SK-N-SH (cell line): Measurements from ENCODE around the gene SEBOX. TPM values are rescaled to one million over a fixed set of nuclear protein-coding genes. Genes with fewer than 3 reads are reported as not detected.
A peak's percentile ranks its signal among the peaks of the same experiment; 100 is the strongest.
"Not testable (repeated sequence)": the region's sequence is repeated elsewhere in the genome, so short reads cannot be mapped to it uniquely, and the experiment has no call there.

ENCODE experiments used
- CTCF ChIA-PET: fragments of 300-600, 350-600 bp; formaldehyde crosslinking; extraction: SDS; loops from one replicate; lab custom pipeline; 2021; lab: Yijun Ruan, JAX
- POLR2A ChIA-PET: fragments of 350-600 bp; sonication (Branson Sonifier 250); formaldehyde crosslinking; extraction: SDS; loops from one replicate; lab custom pipeline; 2020; ENCODE audit warnings: antibody characterized with exemption, inconsistent platforms; lab: Yijun Ruan, JAX
- DNase-seq: peaks from one replicate; pipeline ENCODE4 v3.0.0; 2012
- H2AFZ ChIP-seq: fragments of 200-600 bp; sonication (generic); 2 replicates; pipeline ENCODE4 v1.8.1; 2016; ENCODE audit warnings: antibody characterized with exemption, mild to moderate bottlenecking, low read depth
- H3F3A ChIP-seq: fragments of 200-600 bp; sonication (generic); replicated peaks from 2 replicates; pipeline ENCODE3; 2016; ENCODE audit warnings: antibody characterized with exemption, mild to moderate bottlenecking; ENCODE audit not compliant: insufficient read depth
- H3K27ac ChIP-seq, 2 experiments: fragments of 200-500 bp in 1 of 2; fragments of 200-600 bp in 1 of 2; sonication (Bioruptor generic) in 1 of 2; sonication (generic), shearing (Covaris generic) in 1 of 2; 2 replicates each; pipeline versions ENCODE4 v1.5.1 to v1.6.1; 2014 to 2016; ENCODE audit warnings: low read depth in 2 of 2, inconsistent platforms in 1 of 2, low read length in 1 of 2, mild to moderate bottlenecking in 1 of 2, mixed read lengths in 1 of 2
- H3K27me3 ChIP-seq: fragments of 200-600 bp; sonication (generic), shearing (Covaris generic); 2 replicates; pipeline ENCODE4 v1.6.1; 2016; ENCODE audit warnings: mixed run types; ENCODE audit not compliant: insufficient read depth
- H3K36me3 ChIP-seq, 2 experiments: fragments of 200-500 bp in 1 of 2; fragments of 200-600 bp in 1 of 2; sonication (Bioruptor generic) in 1 of 2; sonication (generic) in 1 of 2; replicated peaks in 1 of 2; 2 replicates each; pipeline versions ENCODE3 to v1.5.1; 2014 to 2016; ENCODE audit warnings: low read length in 1 of 2, mild to moderate bottlenecking in 1 of 2; ENCODE audit not compliant: insufficient read depth in 2 of 2, control insufficient read depth in 1 of 2
- H3K4me1 ChIP-seq, 2 experiments: fragments of 200-500 bp in 1 of 2; fragments of 200-600 bp in 1 of 2; sonication (Bioruptor generic) in 1 of 2; sonication (generic), shearing (Covaris generic) in 1 of 2; 2 replicates each; pipeline versions ENCODE4 v1.5.1 to v1.6.1; 2014 to 2016; ENCODE audit warnings: low read depth in 1 of 2, low read length in 1 of 2, mixed run types in 1 of 2; ENCODE audit not compliant: insufficient read depth in 2 of 2, control insufficient read depth in 1 of 2
- H3K4me2 ChIP-seq: fragments of 200-600 bp; sonication (generic), shearing (Covaris generic); 2 replicates; pipeline ENCODE4 v1.6.1; 2017; ENCODE audit warnings: mixed run types
- H3K4me3 ChIP-seq, 2 experiments: fragments of 200-500 bp in 1 of 2; fragments of 200-600 bp in 1 of 2; sonication (Bioruptor generic) in 1 of 2; sonication (generic), shearing (Covaris generic) in 1 of 2; 2 replicates each; pipeline versions ENCODE4 v1.5.1 to v1.8.1; 2014 to 2016; ENCODE audit warnings: low read depth in 2 of 2, inconsistent platforms in 1 of 2, low read length in 1 of 2, mild to moderate bottlenecking in 1 of 2, mixed read lengths in 1 of 2, moderate library complexity in 1 of 2
- H3K79me2 ChIP-seq: fragments of 200-600 bp; sonication (generic); 2 replicates; pipeline ENCODE4 v1.8.1; 2017; ENCODE audit warnings: mild to moderate bottlenecking; ENCODE audit not compliant: insufficient read depth
- H3K9ac ChIP-seq: fragments of 200-600 bp; sonication (generic); 2 replicates; pipeline ENCODE4 v1.6.1; 2017; ENCODE audit warnings: mixed run types
- H3K9me2 ChIP-seq: fragments of 200-600 bp; sonication (generic); 2 replicates; pipeline ENCODE4 v1.6.1; 2017; ENCODE audit warnings: mixed run types
- H3K9me3 ChIP-seq: fragments of 200-600 bp; sonication (generic); 2 replicates; pipeline ENCODE4 v1.6.1; 2017; ENCODE audit warnings: mixed run types, mild to moderate bottlenecking, moderate library complexity
- H4K20me1 ChIP-seq: fragments of 200-600 bp; sonication (generic); 2 replicates; pipeline ENCODE4 v1.6.1; 2017; ENCODE audit warnings: mild to moderate bottlenecking, mixed run types; ENCODE audit not compliant: insufficient read depth
- FOSL2 ChIP-seq: IDR thresholded peaks from 2 replicates; pipeline ENCODE4 v1.4.0; 2012; ENCODE audit warnings: low read depth, mild to moderate bottlenecking, moderate library complexity, borderline replicate concordance
- JUND ChIP-seq: IDR thresholded peaks from 2 replicates; pipeline ENCODE4 v1.4.0; 2012
- MEF2A ChIP-seq: IDR thresholded peaks from 2 replicates; pipeline ENCODE4 v1.4.0; 2012; ENCODE audit warnings: low read depth, borderline replicate concordance
- POLR2AphosphoS5 ChIP-seq: IDR thresholded peaks from 2 replicates; pipeline ENCODE4 v1.6.1; 2012; ENCODE audit warnings: low read depth, low read length
- RFX5 ChIP-seq: IDR thresholded peaks from 2 replicates; pipeline ENCODE4 v1.6.1; 2012; ENCODE audit warnings: mild to moderate bottlenecking, improper control_type of control experiment, low read length
- RXRA ChIP-seq: IDR thresholded peaks from 2 replicates; pipeline ENCODE4 v1.4.0; 2012; ENCODE audit warnings: low read depth, mild to moderate bottlenecking, borderline replicate concordance
- SIN3A ChIP-seq: IDR thresholded peaks from 2 replicates; pipeline ENCODE4 v1.6.1; 2012; ENCODE audit warnings: low read depth, mild to moderate bottlenecking, low read length, moderate library complexity, borderline replicate concordance
- TAF1 ChIP-seq: IDR thresholded peaks from 2 replicates; pipeline ENCODE4 v1.6.1; 2012; ENCODE audit warnings: low read depth, mild to moderate bottlenecking, low read length, moderate library complexity, borderline replicate concordance
- WGBS: methylation state at CpG from one replicate; pipeline ENCODE4 v1.1.6; 2017; ENCODE audit warnings: low lambda C conversion rate; 5-methylcytosine and 5-hydroxymethylcytosine counted together
- polyA plus RNA-seq, 3 experiments: library from polyadenylated mRNA; depleted of rRNA; stranded (reverse); fragments of >200 nt; gene quantifications; 2 replicates each; pipeline ENCODE4 v1.2.3, GENCODE V29; 2012
- TF ChIP-seq, protein P1 (sequence below): fragments of 150-350 bp; IDR thresholded peaks from 2 replicates; pipeline ENCODE4 v1.6.1; 2017; ENCODE audit warnings: antibody characterized with exemption, low read length, low read depth, borderline replicate concordance
- TF ChIP-seq, protein P2 (sequence below): IDR thresholded peaks from 2 replicates; pipeline ENCODE4 v1.6.1; 2012; ENCODE audit warnings: mild to moderate bottlenecking, low read depth, low read length, moderate library complexity
- TF ChIP-seq, protein P3 (sequence below): IDR thresholded peaks from 2 replicates; pipeline ENCODE4 v1.4.0; 2012; ENCODE audit warnings: low read depth

The SEBOX gene
- polyA plus RNA-seq, 1 of the 3 experiments (the other 2 are of a cell fraction), result not detected

DNA sequence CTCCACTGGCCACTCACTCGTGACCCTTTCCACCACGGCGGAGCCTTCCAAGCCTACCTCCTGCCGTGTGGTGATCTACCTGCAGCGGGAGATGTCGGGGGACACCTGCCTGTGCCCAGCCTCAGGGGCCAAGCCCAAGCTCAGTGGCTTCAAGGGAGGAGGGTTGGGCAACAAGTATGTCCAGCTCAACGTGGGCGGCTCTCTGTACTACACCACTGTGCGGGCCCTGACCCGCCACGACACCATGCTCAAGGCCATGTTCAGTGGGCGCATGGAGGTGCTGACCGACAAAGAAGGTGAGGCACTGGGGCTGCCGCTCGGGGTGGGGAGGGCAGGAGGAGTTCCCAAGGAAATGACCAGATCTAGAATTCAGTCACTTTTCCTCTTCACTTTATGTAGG, 25.6 kb downstream of the SEBOX start:
- TF ChIP-seq, protein P1, sequence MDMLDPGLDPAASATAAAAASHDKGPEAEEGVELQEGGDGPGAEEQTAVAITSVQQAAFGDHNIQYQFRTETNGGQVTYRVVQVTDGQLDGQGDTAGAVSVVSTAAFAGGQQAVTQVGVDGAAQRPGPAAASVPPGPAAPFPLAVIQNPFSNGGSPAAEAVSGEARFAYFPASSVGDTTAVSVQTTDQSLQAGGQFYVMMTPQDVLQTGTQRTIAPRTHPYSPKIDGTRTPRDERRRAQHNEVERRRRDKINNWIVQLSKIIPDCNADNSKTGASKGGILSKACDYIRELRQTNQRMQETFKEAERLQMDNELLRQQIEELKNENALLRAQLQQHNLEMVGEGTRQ, result no peak
- TF ChIP-seq SIN3A, result no peak
- no peak for TF ChIP-seq FOSL2
- TF ChIP-seq, protein P2, sequence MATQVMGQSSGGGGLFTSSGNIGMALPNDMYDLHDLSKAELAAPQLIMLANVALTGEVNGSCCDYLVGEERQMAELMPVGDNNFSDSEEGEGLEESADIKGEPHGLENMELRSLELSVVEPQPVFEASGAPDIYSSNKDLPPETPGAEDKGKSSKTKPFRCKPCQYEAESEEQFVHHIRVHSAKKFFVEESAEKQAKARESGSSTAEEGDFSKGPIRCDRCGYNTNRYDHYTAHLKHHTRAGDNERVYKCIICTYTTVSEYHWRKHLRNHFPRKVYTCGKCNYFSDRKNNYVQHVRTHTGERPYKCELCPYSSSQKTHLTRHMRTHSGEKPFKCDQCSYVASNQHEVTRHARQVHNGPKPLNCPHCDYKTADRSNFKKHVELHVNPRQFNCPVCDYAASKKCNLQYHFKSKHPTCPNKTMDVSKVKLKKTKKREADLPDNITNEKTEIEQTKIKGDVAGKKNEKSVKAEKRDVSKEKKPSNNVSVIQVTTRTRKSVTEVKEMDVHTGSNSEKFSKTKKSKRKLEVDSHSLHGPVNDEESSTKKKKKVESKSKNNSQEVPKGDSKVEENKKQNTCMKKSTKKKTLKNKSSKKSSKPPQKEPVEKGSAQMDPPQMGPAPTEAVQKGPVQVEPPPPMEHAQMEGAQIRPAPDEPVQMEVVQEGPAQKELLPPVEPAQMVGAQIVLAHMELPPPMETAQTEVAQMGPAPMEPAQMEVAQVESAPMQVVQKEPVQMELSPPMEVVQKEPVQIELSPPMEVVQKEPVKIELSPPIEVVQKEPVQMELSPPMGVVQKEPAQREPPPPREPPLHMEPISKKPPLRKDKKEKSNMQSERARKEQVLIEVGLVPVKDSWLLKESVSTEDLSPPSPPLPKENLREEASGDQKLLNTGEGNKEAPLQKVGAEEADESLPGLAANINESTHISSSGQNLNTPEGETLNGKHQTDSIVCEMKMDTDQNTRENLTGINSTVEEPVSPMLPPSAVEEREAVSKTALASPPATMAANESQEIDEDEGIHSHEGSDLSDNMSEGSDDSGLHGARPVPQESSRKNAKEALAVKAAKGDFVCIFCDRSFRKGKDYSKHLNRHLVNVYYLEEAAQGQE, result no peak
- TF ChIP-seq, protein P3, sequence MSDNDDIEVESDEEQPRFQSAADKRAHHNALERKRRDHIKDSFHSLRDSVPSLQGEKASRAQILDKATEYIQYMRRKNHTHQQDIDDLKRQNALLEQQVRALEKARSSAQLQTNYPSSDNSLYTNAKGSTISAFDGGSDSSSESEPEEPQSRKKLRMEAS, result no peak
- TF ChIP-seq MEF2A, result no peak
- no peak for TF ChIP-seq POLR2AphosphoS5
- TF ChIP-seq RXRA, result no peak
- TF ChIP-seq TAF1, result no peak
- TF ChIP-seq RFX5, result no peak
- TF ChIP-seq JUND, result no peak
- TF ChIP-seq, all 33 proteins: peak for 0
- H4K20me1 ChIP-seq, result peaks cover 27% of the 10 kb centered on the region; the same call in 1 of the 2 replicates
- no peaks in the 10 kb centered on the region for H3K9me3 ChIP-seq
- H3K4me1 ChIP-seq, result peaks cover 1 to 14% of the 10 kb centered on the region in 2 experiments; a peak in 2 of 4 replicates
- no peaks in the 10 kb centered on the region for H3K9me2 ChIP-seq
- ChIA-PET POLR2A (no interaction called here), CTCF (interaction anchor here (0.6 kb wide), 1 partner anchor 12 kb away, joined by 3 read pairs; no protein-coding TSS in a partner anchor)
- DNase-seq, result no peak
- no peaks in the 10 kb centered on the region for H3K27me3 ChIP-seq
- H3K27ac ChIP-seq, result no peak overlapping the region
- no peak overlapping the region for H3K9ac ChIP-seq
- H3K36me3 ChIP-seq, result peaks cover 42 to 50% of the 10 kb centered on the region in 2 experiments
- H2AFZ ChIP-seq, result no peak overlapping the region
- H3K4me2 ChIP-seq, result no peak overlapping the region
- peaks cover 19% of the 10 kb centered on the region for H3F3A ChIP-seq
- WGBS, result 91% methylated on average over 12 of the region's 15 CpGs
- H3K79me2 ChIP-seq, result peaks cover 63% of the 10 kb centered on the region
- no peak overlapping the region for H3K4me3 ChIP-seq

DNA sequence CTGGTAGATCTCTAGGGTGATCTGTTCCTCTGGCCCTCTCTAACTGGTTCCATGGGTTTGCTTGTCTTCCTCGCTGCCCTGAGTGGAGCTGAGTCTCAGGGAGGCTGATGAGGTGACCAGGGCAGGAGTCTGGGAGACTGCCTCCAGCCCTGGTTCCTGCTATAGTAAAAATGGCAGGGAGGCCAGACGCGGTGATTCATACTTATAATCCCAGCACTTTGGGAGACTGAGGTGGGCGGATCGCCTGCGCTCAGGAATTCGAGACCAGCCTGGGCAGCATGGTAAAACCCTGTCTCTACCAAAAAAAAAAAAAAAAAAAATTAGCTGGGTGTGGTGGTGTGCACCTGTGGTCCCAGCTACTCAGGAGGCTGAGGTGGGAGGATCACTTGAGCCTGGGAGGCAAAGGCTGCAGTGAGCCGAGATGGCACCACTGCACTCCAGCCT, 26.2 kb downstream of the SEBOX start:
- peaks cover 70% of the 10 kb centered on the region for H3K79me2 ChIP-seq
- not testable (repeated sequence) for H3K4me3 ChIP-seq

More for the DNA sequence above, 26.2 kb downstream of the SEBOX start:
- Histone ChIP-seq H3K4me1 (peaks cover 7 to 21% of the 10 kb centered on the region in 2 experiments; a peak in 3 of 4 replicates), H3K4me2 (peak overlapping the region; percentile 82; the same call in 1 of the 2 replicates), H3K9ac (peak overlapping the region; percentile 29; the same call in 1 of the 2 replicates), H3F3A (peaks cover 19% of the 10 kb centered on the region), H3K27ac (peak overlapping the region in 1 of 2 experiments; percentile 89; a peak in 2 of 4 replicates), H4K20me1 (peaks cover 30% of the 10 kb centered on the region; the same call in 1 of the 2 replicates), H3K36me3 (peaks cover 37 to 43% of the 10 kb centered on the region in 2 experiments)
- WGBS, result 93% methylated on average over 8 of the region's 8 CpGs
- ChIA-PET CTCF (interaction anchor here (0.6 kb wide), 1 partner anchor 13 kb away, joined by 3 read pairs; no protein-coding TSS in a partner anchor), POLR2A (interaction anchor here (0.7 to 1.5 kb wide), 2 partner anchors 8 to 18 kb away, joined by 3 to 4 read pairs; partner anchors contain the start of gene POLDIP2)
- not testable (repeated sequence) for H3K9me2 ChIP-seq, H3K9me3 ChIP-seq, H3K27me3 ChIP-seq, H2AFZ ChIP-seq, DNase-seq
